GM06990 (cell line): ENCODE data around the gene CTDSPL2.

ENCODE experiments used
- DNase-seq: peaks from one replicate; pipeline ENCODE4 v3.0.0-alpha.2; 2011; ENCODE audit not compliant: insufficient read length; ENCODE audit errors: extremely low read depth
- H3K27me3 ChIP-seq: replicated peaks from 2 replicates; pipeline ENCODE4 v1.6.0; 2011; ENCODE audit warnings: low read length; ENCODE audit not compliant: control insufficient read depth, insufficient read depth
- H3K36me3 ChIP-seq: 2 replicates; pipeline ENCODE4 v1.5.1; 2011; ENCODE audit warnings: low read length; ENCODE audit not compliant: control insufficient read depth, insufficient read depth
- H3K4me3 ChIP-seq: replicated peaks from 2 replicates; pipeline ENCODE4 v1.5.1; 2011; ENCODE audit warnings: low read depth, mild to moderate bottlenecking, control low read depth, low read length
- CTCF ChIP-seq: IDR thresholded peaks from 2 replicates; pipeline ENCODE4 v1.5.1; 2011; ENCODE audit warnings: low read length, control low read depth, mild to moderate bottlenecking, inconsistent platforms; ENCODE audit not compliant: insufficient read depth, poor library complexity, severe bottlenecking

The CTDSPL2 gene

GRCh38 chr15:44565387-44566154 is 138.1 kb downstream of the CTDSPL2 start:
- peaks cover 30% of the 10 kb centered on the region for H3K36me3 ChIP-seq
- no peak for TF ChIP-seq CTCF
- no peaks in the 10 kb centered on the region for H3K27me3 ChIP-seq
- no peak overlapping the region for H3K4me3 ChIP-seq
- DNase-seq = no peak

GRCh38 chr15:44566155-44566540 is 138.7 kb downstream of the CTDSPL2 start:
- H3K27me3 ChIP-seq = no peaks in the 10 kb centered on the region
- H3K36me3 ChIP-seq = peaks cover 28% of the 10 kb centered on the region
- TF ChIP-seq CTCF = no peak
- DNase-seq = no peak
- H3K4me3 ChIP-seq = no peak overlapping the region

GRCh38 chr15:44568338-44568737 is 140.9 kb downstream of the CTDSPL2 start:
- TF ChIP-seq CTCF = no peak
- DNase-seq = no peak
- no peaks in the 10 kb centered on the region for H3K27me3 ChIP-seq
- peaks cover 28% of the 10 kb centered on the region for H3K36me3 ChIP-seq
- H3K4me3 ChIP-seq = no peak overlapping the region

- Histone ChIP-seq H3K4me3 (no peak overlapping the region), H3K36me3 (peaks cover 23% of the 10 kb centered on the region), H3K27me3 (no peaks in the 10 kb centered on the region)
- no peak for TF ChIP-seq CTCF
- no peak for DNase-seq
These were observed 141.9 kb downstream of the CTDSPL2 start for GRCh38 chr15:44569316-44569715.

- no peak for TF ChIP-seq CTCF
These were observed 142.9 kb downstream of the CTDSPL2 start for GRCh38 chr15:44570361-44570760.

More at GRCh38 chr15:44570361-44570760, 142.9 kb downstream of the CTDSPL2 start:
- Histone ChIP-seq H3K36me3 (peaks cover 18% of the 10 kb centered on the region), H3K27me3 (no peaks in the 10 kb centered on the region), H3K4me3 (no peak overlapping the region)
- no peak for DNase-seq
